Measurements from ENCODE around the gene FOCAD.

FOCAD gene

GRCh38 chr9:20837166-20837565 lies 153.1 kb downstream of the FOCAD start:
- H3K4me2 ChIP-seq (ENCODE audit: low read length) = no peak overlapping the region
- H3K4me1 ChIP-seq (ENCODE audit: control insufficient read depth, low read length) = no peaks in the 10 kb centered on the region
- H3K9me2 ChIP-seq (replicated peaks; ENCODE audit: control insufficient read depth, low read length) = no peaks in the 10 kb centered on the region
- H4K20me1 ChIP-seq (ENCODE audit: control insufficient read depth, insufficient read depth, low read depth, low read length) = no peaks in the 10 kb centered on the region
- H3K36me3 ChIP-seq (ENCODE audit: control insufficient read depth, low read length) = no peaks in the 10 kb centered on the region
- no peaks in the 10 kb centered on the region for H3K27me3 ChIP-seq (ENCODE audit: control insufficient read depth, low read length)
- H3K4me3 ChIP-seq (ENCODE audit: low read length) = no peak overlapping the region
- no peak for TF ChIP-seq EZH2phosphoT487 (IDR thresholded peaks at IDR 0.05; ENCODE audit: borderline replicate concordance, low read length)
- no peak for TF ChIP-seq CTCF (IDR thresholded peaks at IDR 0.05; ENCODE audit: low read depth, low read length, poor library complexity, severe bottlenecking)
- no peaks in the 10 kb centered on the region for H3K79me2 ChIP-seq (ENCODE audit: control insufficient read depth, low read length)
- H3F3A ChIP-seq (ENCODE audit: control insufficient read depth, insufficient read depth) = no peaks in the 10 kb centered on the region
- H3K27ac ChIP-seq (ENCODE audit: low read depth, low read length) = no peak overlapping the region
- H3K9me3 ChIP-seq (ENCODE audit: control insufficient read depth, insufficient read depth, low read length) = no peaks in the 10 kb centered on the region

- H3K79me2 ChIP-seq (ENCODE audit: control insufficient read depth, low read length) = no peaks in the 10 kb centered on the region
- TF ChIP-seq CTCF (IDR thresholded peaks at IDR 0.05; ENCODE audit: low read depth, low read length, poor library complexity, severe bottlenecking) (no peak), EZH2phosphoT487 (IDR thresholded peaks at IDR 0.05; ENCODE audit: borderline replicate concordance, low read length) (no peak)
These were observed 154.2 kb downstream of the FOCAD start for GRCh38 chr9:20838218-20838617.

GRCh38 chr9:20844916-20845315 lies 160.9 kb downstream of the FOCAD start:
- no peaks in the 10 kb centered on the region for H3K79me2 ChIP-seq (ENCODE audit: control insufficient read depth, low read length)
- no peak overlapping the region for H3K4me2 ChIP-seq (ENCODE audit: low read length)
- no peaks in the 10 kb centered on the region for H3F3A ChIP-seq (ENCODE audit: control insufficient read depth, insufficient read depth)
- no peak overlapping the region for H3K27ac ChIP-seq (ENCODE audit: low read depth, low read length)
- no peaks in the 10 kb centered on the region for H4K20me1 ChIP-seq (ENCODE audit: control insufficient read depth, insufficient read depth, low read depth, low read length)
- no peaks in the 10 kb centered on the region for H3K9me2 ChIP-seq (replicated peaks; ENCODE audit: control insufficient read depth, low read length)
- H3K36me3 ChIP-seq (ENCODE audit: control insufficient read depth, low read length) = no peaks in the 10 kb centered on the region
- no peak for TF ChIP-seq CTCF (IDR thresholded peaks at IDR 0.05; ENCODE audit: low read depth, low read length, poor library complexity, severe bottlenecking)
- TF ChIP-seq EZH2phosphoT487 (IDR thresholded peaks at IDR 0.05; ENCODE audit: borderline replicate concordance, low read length) = no peak
- H3K27me3 ChIP-seq (ENCODE audit: control insufficient read depth, low read length) = no peaks in the 10 kb centered on the region
- H3K4me1 ChIP-seq (ENCODE audit: control insufficient read depth, low read length) = no peaks in the 10 kb centered on the region
- H3K9me3 ChIP-seq (ENCODE audit: control insufficient read depth, insufficient read depth, low read length) = no peaks in the 10 kb centered on the region
- no peak overlapping the region for H3K4me3 ChIP-seq (ENCODE audit: low read length)

More at GRCh38 chr9:20838218-20838617, 154.2 kb downstream of the FOCAD start:
- H3K36me3 ChIP-seq (ENCODE audit: control insufficient read depth, low read length) = no peaks in the 10 kb centered on the region
- no peaks in the 10 kb centered on the region for H3K9me2 ChIP-seq (replicated peaks; ENCODE audit: control insufficient read depth, low read length)
- no peaks in the 10 kb centered on the region for H3K4me1 ChIP-seq (ENCODE audit: control insufficient read depth, low read length)
- H3K4me3 ChIP-seq (ENCODE audit: low read length) = no peak overlapping the region
- no peaks in the 10 kb centered on the region for H3K27me3 ChIP-seq (ENCODE audit: control insufficient read depth, low read length)
- no peaks in the 10 kb centered on the region for H3K9me3 ChIP-seq (ENCODE audit: control insufficient read depth, insufficient read depth, low read length)
- no peaks in the 10 kb centered on the region for H4K20me1 ChIP-seq (ENCODE audit: control insufficient read depth, insufficient read depth, low read depth, low read length)
- no peak overlapping the region for H3K4me2 ChIP-seq (ENCODE audit: low read length)
- H3F3A ChIP-seq (ENCODE audit: control insufficient read depth, insufficient read depth) = no peaks in the 10 kb centered on the region
- H3K27ac ChIP-seq (ENCODE audit: low read depth, low read length) = no peak overlapping the region

GRCh38 chr9:20848490-20848889 lies 164.4 kb downstream of the FOCAD start:
- H3K27me3 ChIP-seq (ENCODE audit: control insufficient read depth, low read length) = no peaks in the 10 kb centered on the region
- no peak overlapping the region for H3K4me2 ChIP-seq (ENCODE audit: low read length)
- TF ChIP-seq CTCF (IDR thresholded peaks at IDR 0.05; ENCODE audit: low read depth, low read length, poor library complexity, severe bottlenecking) (no peak), EZH2phosphoT487 (IDR thresholded peaks at IDR 0.05; ENCODE audit: borderline replicate concordance, low read length) (no peak)
- no peak overlapping the region for H3K27ac ChIP-seq (ENCODE audit: low read depth, low read length)
- H3K4me3 ChIP-seq (ENCODE audit: low read length) = no peak overlapping the region
- no peaks in the 10 kb centered on the region for H3K36me3 ChIP-seq (ENCODE audit: control insufficient read depth, low read length)
- no peaks in the 10 kb centered on the region for H3K79me2 ChIP-seq (ENCODE audit: control insufficient read depth, low read length)
- H3F3A ChIP-seq (ENCODE audit: control insufficient read depth, insufficient read depth) = no peaks in the 10 kb centered on the region
- H3K9me2 ChIP-seq (replicated peaks; ENCODE audit: control insufficient read depth, low read length) = no peaks in the 10 kb centered on the region
- H3K4me1 ChIP-seq (ENCODE audit: control insufficient read depth, low read length) = no peaks in the 10 kb centered on the region
- no peaks in the 10 kb centered on the region for H3K9me3 ChIP-seq (ENCODE audit: control insufficient read depth, insufficient read depth, low read length)
- no peaks in the 10 kb centered on the region for H4K20me1 ChIP-seq (ENCODE audit: control insufficient read depth, insufficient read depth, low read depth, low read length)

Data from DOHH2 (cell line).